GM06990 (cell line): ENCODE results near the gene NR4A2.

Experiments
- DNase-seq: peaks from one replicate; pipeline ENCODE4 v3.0.0-alpha.2; 2011; ENCODE audit not compliant: insufficient read length; ENCODE audit errors: extremely low read depth
- H3K27me3 ChIP-seq: replicated peaks from 2 replicates; pipeline ENCODE4 v1.6.0; 2011; ENCODE audit warnings: low read length; ENCODE audit not compliant: control insufficient read depth, insufficient read depth
- H3K36me3 ChIP-seq: 2 replicates; pipeline ENCODE4 v1.5.1; 2011; ENCODE audit warnings: low read length; ENCODE audit not compliant: control insufficient read depth, insufficient read depth
- H3K4me3 ChIP-seq: replicated peaks from 2 replicates; pipeline ENCODE4 v1.5.1; 2011; ENCODE audit warnings: low read depth, mild to moderate bottlenecking, control low read depth, low read length
- CTCF ChIP-seq: IDR thresholded peaks from 2 replicates; pipeline ENCODE4 v1.5.1; 2011; ENCODE audit warnings: low read length, control low read depth, mild to moderate bottlenecking, inconsistent platforms; ENCODE audit not compliant: insufficient read depth, poor library complexity, severe bottlenecking

NR4A2 gene

GRCh38 chr2:156332534-156333273 lies at the start of gene NR4A2:
Gene NR4A2, minus strand, starts transcription at chr2:156332721. Its CDS starts 2,535 bp downstream, at chr2:156330186.
- Histone ChIP-seq H3K4me3 (peak within 1 kb of the TSS; percentile 83), H3K36me3 (no peaks in the 10 kb centered on the region), H3K27me3 (no peaks in the 10 kb centered on the region; the same call in 1 of the 2 replicates)
- no peak for TF ChIP-seq CTCF
- DNase-seq, result peak; percentile 92

DNA sequence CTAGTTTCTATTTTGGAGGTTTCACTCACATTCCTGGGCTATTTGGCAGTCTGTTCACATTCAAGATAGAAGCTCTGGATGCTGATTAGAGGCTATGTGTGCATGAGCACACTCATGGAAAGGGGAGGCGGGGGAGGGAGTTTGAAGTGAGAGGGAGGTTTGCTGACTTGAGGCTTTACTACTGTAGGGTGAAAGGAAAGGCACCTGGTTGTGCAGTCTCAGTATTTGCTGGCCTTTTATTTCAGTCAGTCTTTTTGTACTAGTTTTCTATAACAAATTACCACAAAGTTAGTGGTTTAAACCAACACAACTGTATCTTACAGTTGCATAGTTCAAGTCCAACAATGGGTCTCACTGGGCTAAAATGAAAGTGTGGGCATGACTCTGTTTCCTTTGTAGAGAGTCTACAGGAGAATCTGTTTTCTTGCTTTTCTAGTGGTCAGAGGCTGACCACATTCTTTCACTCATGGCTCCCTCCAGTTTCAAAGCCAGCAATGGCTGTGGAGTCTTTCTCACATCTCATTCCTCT lies 47.7 kb upstream of the NR4A2 start:
- TF ChIP-seq CTCF, result no peak
- H3K36me3 ChIP-seq, result no peaks in the 10 kb centered on the region
- DNase-seq, result peak; percentile 35
- H3K27me3 ChIP-seq, result no peaks in the 10 kb centered on the region
- H3K4me3 ChIP-seq, result no peak overlapping the region

DNA sequence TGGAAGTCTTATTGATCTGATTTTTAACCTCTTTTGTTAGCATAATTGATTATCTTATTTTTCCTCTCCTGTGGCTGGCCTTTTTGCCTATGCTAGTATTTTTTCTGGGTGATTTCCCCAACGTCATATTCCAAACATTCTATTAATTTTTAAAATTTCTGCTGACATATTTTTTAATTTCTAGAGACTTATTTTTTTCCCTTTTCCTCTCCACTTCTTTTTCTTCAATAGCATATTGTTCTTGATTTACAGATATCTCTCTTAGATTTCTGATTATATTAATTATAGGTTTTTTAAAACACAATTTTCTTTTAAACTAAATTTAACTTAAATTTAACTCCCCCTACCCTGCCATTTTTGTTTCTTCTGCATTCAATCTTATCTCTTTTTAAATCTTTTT lies 47.2 kb upstream of the NR4A2 start:
- DNase-seq, result no peak
- TF ChIP-seq CTCF, result no peak
- Histone ChIP-seq H3K4me3 (no peak overlapping the region), H3K27me3 (no peaks in the 10 kb centered on the region), H3K36me3 (no peaks in the 10 kb centered on the region)

GRCh38 chr2:156379071-156379470 lies 46.5 kb upstream of the NR4A2 start:
- H3K4me3 ChIP-seq, result no peak overlapping the region

DNA sequence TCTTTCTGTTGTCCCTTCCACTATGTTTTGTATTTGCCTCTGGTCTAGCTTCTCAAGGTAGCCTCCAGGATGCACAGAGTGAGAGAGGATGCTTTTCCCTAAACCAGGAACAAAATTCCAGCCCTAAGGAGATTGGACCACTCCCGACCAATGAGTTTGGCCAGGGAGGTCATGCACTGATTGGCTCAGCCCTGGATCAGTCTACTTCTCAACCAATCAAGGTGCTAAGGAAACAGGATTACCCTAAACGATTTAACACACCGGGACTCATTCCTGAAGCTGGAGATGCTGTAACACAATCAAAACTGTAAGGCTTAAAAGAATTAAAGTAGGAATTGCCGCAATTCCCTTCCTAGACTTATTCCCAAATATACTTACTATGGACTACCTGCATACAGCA lies 34.2 kb upstream of the NR4A2 start:
- no peaks in the 10 kb centered on the region for H3K36me3 ChIP-seq
- no peak for TF ChIP-seq CTCF
- no peak for DNase-seq
- no peaks in the 10 kb centered on the region for H3K27me3 ChIP-seq
- no peak overlapping the region for H3K4me3 ChIP-seq

More at GRCh38 chr2:156379071-156379470, 46.5 kb upstream of the NR4A2 start:
- H3K27me3 ChIP-seq, result no peaks in the 10 kb centered on the region
- no peaks in the 10 kb centered on the region for H3K36me3 ChIP-seq
- peak; percentile 23 for DNase-seq
- no peak for TF ChIP-seq CTCF
